Upper lobe of left lung (tissue), 4 donors: ENCODE measurements around the gene JAKMIP2.

ENCODE experiments used
- POLR2AphosphoS5 ChIP-seq, 2 donors: sonication (generic); formaldehyde crosslinking; IDR thresholded peaks; one replicate each; pipeline ENCODE4 v1.5.1; 2017; ENCODE audit warnings: antibody characterized with exemption in 2 of 2
- TF ChIP-seq, protein P1 (sequence below), 6 experiments: fragments of 450-650 bp in 4 of 6; fragments of 200-600 bp in 2 of 6; sonication (generic) in 2 of 6; IDR thresholded peaks; one replicate each; pipeline ENCODE4 v1.5.1; 2016 to 2019; ENCODE audit warnings: antibody characterized with exemption in 6 of 6

DNA sequence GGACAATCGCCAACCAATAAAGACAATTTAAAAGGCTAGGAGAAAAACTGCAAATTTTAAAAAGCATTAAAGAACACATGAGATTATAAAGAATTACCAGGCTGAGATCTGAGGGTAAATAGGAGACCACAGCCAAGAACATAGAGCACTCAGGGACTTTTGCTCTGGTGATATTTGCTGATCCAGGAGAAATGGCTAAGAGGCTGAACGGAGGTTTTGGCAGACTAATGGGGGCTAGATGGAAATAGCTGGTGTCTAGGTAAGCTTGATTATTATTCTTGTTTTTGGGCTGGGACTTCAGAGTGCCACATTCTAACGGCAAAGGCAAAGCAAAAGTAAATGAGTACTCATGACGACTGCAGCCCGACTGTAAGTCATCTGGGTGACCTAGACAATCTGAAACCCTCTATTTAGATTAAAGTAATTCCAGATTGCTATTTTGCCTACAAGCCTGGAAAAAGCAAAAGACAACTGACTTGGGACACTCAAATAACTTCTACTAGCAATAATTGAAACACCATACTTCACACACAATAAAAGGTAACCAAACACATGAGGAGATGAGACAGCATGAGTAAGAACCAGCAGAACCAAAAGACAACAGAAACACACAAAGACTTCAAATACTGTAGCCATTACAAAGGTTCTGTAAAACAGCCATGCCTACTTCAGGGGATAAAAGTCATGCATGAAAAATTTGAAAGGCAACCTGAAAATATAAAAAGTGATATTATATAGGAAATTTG lies 68.8 kb downstream of the JAKMIP2 start:
- TF ChIP-seq, protein P1, sequence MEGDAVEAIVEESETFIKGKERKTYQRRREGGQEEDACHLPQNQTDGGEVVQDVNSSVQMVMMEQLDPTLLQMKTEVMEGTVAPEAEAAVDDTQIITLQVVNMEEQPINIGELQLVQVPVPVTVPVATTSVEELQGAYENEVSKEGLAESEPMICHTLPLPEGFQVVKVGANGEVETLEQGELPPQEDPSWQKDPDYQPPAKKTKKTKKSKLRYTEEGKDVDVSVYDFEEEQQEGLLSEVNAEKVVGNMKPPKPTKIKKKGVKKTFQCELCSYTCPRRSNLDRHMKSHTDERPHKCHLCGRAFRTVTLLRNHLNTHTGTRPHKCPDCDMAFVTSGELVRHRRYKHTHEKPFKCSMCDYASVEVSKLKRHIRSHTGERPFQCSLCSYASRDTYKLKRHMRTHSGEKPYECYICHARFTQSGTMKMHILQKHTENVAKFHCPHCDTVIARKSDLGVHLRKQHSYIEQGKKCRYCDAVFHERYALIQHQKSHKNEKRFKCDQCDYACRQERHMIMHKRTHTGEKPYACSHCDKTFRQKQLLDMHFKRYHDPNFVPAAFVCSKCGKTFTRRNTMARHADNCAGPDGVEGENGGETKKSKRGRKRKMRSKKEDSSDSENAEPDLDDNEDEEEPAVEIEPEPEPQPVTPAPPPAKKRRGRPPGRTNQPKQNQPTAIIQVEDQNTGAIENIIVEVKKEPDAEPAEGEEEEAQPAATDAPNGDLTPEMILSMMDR (IDR thresholded peaks at IDR 0.05), result no peak
- TF ChIP-seq POLR2AphosphoS5 (IDR thresholded peaks at IDR 0.05), result no peak
